H1 (cell line): ENCODE measurements around the gene TPP1.

ENCODE experiments used
- EGR1 ChIP-seq: IDR thresholded peaks from 2 replicates; pipeline ENCODE4 v1.6.1; 2011; ENCODE audit warnings: low read depth, low read length, borderline replicate concordance
- EZH2 ChIP-seq: fragments of 200-600 bp; sonication (generic); IDR thresholded peaks from 2 replicates; pipeline ENCODE4 v1.7.1; 2012; ENCODE audit warnings: low read depth, mild to moderate bottlenecking, moderate library complexity, low read length, inconsistent platforms; ENCODE audit not compliant: severe bottlenecking
- HDAC6 ChIP-seq: IDR thresholded peaks from one replicate; pipeline ENCODE4 v1.7.1; 2012; ENCODE audit warnings: low read depth, mild to moderate bottlenecking, inconsistent platforms, low read length, moderate library complexity
- NRF1 ChIP-seq: IDR thresholded peaks from 2 replicates; pipeline ENCODE4 v1.6.1; 2011; ENCODE audit warnings: mild to moderate bottlenecking, low read depth, low read length, improper control_type of control experiment
- POLR2A ChIP-seq, 2 experiments: IDR thresholded peaks; 1 replicate in 1 of 2; 2 replicates in 1 of 2; pipeline ENCODE4 v1.6.1; 2011; ENCODE audit warnings: low read depth in 2 of 2, low read length in 2 of 2, mild to moderate bottlenecking in 2 of 2; ENCODE audit errors: control extremely low read depth in 1 of 2
- TF ChIP-seq, protein P1 (sequence below), 3 experiments: IDR thresholded peaks; 1 replicate in 2 of 3; 2 replicates in 1 of 3; pipeline versions ENCODE4 v1.5.1 to v1.6.1; 2011; ENCODE audit warnings: low read length in 3 of 3, mild to moderate bottlenecking in 3 of 3, inconsistent platforms in 2 of 3, low read depth in 1 of 3, moderate library complexity in 1 of 3; ENCODE audit not compliant: insufficient read depth in 1 of 3; ENCODE audit errors: control extremely low read depth in 1 of 3

GRCh38 chr11:6584528-6584927 lies 34.7 kb downstream of the TPP1 start:
- TF ChIP-seq POLR2A (IDR thresholded peaks at IDR 0.05; ENCODE audit: control extremely low read depth in 1 of 2, low read depth in 2 of 2, low read length in 2 of 2) (no peak), EZH2 (no peak), HDAC6 (no peak), NRF1 (no peak), EGR1 (no peak)
- TF ChIP-seq, protein P1, sequence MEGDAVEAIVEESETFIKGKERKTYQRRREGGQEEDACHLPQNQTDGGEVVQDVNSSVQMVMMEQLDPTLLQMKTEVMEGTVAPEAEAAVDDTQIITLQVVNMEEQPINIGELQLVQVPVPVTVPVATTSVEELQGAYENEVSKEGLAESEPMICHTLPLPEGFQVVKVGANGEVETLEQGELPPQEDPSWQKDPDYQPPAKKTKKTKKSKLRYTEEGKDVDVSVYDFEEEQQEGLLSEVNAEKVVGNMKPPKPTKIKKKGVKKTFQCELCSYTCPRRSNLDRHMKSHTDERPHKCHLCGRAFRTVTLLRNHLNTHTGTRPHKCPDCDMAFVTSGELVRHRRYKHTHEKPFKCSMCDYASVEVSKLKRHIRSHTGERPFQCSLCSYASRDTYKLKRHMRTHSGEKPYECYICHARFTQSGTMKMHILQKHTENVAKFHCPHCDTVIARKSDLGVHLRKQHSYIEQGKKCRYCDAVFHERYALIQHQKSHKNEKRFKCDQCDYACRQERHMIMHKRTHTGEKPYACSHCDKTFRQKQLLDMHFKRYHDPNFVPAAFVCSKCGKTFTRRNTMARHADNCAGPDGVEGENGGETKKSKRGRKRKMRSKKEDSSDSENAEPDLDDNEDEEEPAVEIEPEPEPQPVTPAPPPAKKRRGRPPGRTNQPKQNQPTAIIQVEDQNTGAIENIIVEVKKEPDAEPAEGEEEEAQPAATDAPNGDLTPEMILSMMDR (IDR thresholded peaks at IDR 0.05; ENCODE audit: control extremely low read depth in 1 of 3, insufficient read depth in 1 of 3, low read depth in 1 of 3, low read length in 3 of 3), result no peak
